ENCODE measurements around the gene IGFLR1.
A peak's percentile ranks its signal among the peaks of the same experiment; 100 is the strongest.
"Not testable (repeated sequence)": the region's sequence is repeated elsewhere in the genome, so short reads cannot be mapped to it uniquely, and the experiment has no call there.

The IGFLR1 gene

DNA sequence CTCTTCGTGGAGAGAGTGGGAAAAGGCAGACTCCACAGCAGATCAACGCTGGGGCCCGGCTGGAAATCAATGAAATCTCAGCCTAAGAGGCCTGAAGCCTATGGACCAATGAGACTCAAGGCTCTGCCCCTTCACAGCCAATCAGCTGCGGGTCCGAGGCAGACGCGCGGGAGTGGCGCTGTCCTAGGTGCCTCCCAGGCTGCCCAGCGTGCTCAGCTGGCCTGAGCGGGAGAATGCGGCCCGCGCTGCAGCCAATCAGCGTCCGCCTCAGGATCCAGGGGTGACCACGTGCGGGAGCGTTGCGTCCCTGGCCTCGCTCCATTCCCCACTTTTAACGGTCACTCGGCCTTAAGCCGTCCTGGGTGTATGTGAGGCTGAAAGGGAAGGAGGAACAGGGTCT lies 38.0 kb downstream of the IGFLR1 start, which contains the start of gene ZBTB32:
Gene ZBTB32 (plus strand): TSS at position 341 of the 400 bp plus-strand sequence. CDS start 10,069 bp downstream, outside the sequence.
- no peak for DNase-seq (ENCODE audit: low spot score)

DNA sequence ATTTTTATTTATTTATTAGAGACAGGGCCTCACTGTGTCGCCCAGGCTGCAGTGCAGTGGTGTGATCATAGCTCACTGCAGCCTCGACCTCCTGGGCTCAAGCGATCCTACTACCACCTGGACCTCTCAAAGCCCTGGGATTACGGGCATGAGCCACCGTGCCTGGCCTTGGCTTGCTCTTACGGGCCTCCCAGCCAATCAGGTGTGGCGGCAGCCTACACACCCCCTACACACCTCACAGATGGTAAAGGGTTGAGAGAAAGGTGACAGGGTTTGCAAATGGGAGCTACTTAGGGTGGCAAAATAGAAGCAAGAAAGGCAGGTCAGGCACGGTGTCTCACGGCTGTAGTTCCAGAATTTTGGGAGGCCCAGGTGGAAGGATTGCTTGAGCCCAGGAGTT lies 38.9 kb downstream of the IGFLR1 start:
- no peak for DNase-seq (ENCODE audit: low spot score)

DNA sequence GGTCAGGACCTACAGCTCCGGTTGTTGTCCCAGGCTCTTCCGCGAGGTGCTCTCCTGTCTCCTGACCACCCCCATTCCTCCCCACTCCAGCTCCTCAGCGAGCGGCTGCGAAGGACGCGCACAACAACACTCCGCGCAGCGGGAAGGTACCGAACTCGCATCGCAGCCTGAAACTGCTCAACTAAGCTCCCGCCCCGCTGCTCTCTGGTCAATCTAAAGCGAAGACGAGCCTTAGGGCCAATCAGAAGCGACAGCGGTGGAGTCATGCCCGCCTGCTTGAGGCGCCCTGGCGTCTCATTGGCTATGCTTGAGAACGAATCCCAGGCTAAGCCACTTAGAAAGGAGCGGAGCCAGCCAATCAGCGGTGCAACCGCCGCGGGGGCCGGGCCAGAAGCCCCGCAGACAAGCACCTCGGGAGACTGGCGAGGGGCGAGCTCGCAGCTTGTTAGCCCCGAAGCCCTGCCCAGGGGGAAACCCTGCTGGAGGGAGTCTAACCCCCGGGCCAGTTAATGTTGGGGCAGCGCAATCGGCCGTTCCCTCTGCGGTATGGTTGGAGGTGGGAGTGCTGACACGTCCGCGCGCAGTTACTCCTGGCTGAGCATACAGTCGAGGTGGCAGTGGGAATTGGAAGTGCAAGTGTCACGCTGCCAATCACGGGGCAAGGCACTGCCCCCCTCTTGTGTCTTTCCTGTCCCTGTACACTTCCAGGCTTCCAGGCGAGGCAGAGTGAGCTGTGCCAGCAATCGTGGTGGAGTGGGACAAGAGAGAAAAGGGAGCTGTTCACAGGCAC lies 39.8 kb downstream of the IGFLR1 start:
- peak; percentile 98 for DNase-seq (ENCODE audit: low spot score)

DNA sequence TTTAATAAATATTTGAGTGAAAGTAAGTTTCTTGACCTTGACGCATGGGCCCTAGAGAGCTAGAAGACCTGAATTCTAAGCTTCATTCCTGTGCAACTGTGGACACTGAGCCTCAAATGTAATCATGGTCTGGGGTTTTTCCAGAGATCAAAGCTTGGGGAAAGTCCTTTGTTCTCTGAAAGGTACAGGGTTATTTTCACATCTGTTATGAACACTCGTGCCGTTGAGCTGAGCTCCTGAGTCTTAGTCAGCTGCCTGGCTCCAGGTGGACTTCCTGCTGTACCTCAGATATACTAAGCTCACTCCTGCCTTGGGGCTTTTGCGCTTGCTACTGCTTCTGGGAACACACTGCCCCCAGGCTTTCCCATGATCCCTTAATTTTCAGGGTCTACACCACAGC lies 45.4 kb downstream of the IGFLR1 start:
- DNase-seq (ENCODE audit: low spot score): no peak

DNA sequence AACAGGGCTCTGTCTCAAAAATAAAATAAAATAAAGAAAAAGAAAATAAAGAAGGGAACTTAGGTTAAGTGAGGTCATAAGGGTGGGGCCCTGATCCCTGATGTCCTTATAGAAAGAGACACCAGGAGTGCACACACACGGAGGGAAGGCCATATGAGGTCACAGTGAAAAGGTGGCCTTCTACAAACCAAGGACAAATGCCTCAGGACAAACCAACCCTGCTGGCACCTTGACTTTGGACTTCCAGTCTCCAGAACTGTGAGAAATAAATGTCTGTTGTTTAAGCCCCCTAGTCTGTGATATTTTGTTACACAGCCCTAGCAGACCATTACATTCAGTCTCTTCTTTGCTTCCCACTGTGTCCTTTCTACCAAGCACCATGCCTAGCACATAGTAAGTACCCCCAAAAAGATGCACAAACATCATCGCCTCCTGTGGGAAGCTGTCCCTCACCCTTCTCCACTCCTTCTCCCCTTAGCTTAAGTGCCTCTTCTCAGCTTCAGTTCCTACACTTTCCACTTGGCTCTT lies 46.3 kb downstream of the IGFLR1 start:
- DNase-seq (ENCODE audit: low spot score): no peak

DNA sequence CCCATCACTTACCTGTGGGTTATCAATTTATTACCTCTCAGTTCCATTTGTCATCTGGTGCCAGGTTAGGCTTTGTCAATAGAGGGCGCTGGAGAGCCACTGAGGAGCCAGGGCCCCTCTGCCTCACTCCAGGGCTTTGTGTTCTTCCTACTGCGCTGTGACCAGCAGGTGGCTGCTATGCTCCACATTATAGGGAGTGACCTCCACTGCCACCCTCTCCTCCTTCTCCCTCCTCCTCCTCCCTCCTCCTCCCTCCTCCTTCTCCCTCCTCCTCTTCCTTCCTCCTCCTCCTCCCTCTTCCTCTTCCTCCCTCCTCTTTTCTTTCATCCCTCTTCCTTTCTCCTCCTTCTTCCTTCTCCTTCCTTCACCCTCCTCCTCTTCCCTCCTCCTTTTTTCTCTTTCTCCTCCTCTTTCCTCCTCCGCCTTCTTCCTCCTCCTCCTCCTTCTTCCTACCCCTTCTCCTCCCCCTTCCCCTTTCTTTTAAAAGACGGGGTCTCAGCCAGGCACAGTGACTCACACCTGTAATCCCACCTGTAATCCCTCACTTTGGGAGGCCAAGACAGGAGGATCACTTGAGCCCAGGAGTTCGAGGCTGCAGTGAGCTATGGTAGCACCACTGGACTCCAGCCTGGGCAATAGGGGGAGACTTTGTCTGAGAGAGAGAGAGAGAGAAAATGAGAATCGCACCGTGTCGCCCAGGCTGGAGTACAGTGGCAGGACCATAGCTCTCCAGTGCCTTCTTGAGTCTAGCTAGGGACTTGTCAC lies 48.2 kb downstream of the IGFLR1 start:
- DNase-seq (ENCODE audit: low spot score): peak; percentile 93

DNA sequence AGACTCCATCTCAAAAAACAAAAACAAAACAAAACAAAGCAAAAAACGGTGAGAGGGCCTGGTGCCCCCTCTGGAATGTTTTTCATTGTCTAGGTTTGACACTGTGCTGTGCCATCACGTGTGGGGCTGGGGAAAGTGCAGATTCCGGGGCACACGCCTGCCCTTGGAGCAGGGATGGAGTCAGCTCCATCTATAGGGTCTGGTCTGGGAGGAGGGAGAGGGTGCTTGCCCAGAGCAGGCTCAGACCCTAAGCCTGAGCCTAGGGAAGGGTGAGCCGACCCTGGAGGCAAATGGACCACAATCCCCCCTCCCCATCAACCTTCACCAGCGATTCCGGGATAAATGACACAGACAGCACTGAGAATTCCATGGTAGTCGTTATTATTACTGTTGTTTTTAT lies 48.8 kb downstream of the IGFLR1 start:
- no peak for DNase-seq (ENCODE audit: low spot score)

DNA sequence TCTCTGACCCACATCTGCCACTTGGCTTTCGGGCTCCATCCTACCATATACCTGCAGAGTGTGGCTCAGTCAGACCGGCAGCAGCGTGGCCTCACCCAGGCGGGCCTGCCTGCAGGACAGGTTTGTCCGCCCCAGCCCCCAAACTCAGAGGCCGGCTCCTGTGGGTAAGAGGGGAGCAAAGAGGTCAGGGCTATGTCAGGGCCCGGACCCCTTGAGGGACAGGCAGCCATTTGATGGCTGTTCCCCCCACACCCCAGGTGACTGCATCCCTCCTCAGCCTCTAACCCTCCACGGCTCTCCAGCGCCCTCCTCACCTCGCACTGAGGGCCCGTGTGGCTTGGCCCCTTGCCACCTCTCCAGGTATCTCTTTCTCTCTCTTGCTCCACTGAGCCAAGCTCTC lies 50.2 kb downstream of the IGFLR1 start:
- DNase-seq (ENCODE audit: low spot score): no peak

DNA sequence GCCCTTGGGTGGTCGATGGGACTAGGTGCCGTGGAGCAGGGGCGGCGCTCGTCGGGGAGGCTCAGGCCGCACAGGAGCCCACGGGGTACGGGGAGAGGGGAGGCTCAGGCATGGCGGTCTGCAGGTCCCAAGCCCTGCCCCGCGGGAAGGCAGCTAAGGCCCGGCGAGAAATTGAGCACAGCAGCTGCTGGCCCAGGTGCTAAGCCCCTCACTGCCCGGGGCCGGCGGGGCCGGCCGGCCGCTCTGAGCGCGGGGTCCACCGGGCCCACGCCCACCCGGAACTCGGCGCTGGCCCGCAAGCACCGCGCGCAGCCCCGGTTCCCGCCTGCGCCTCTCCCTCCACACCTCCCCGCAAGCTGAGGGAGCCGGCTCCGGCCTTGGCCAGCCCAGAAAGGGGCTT lies 51.1 kb downstream of the IGFLR1 start:
- not testable (repeated sequence) for DNase-seq (ENCODE audit: low spot score)

DNA sequence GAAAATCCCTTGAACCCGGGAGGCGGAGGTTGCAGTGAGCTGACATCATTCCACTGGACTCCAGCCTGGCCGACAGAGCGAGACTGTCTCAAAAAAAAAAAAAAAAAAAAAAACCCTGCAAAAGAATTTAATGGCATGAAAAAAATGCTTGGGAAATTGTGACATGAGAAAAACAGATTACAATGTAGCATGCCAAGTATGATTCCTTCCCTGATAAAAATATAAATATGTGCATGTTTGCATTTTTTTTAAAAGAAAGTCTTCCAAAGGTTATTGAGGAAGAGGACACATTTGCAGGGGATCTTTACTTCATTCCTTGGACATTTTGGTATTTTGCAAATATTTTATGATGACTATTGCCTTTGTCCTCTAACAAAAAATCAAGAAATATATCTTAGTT lies 52.4 kb downstream of the IGFLR1 start:
- DNase-seq (ENCODE audit: low spot score): no peak

Data from NAMALWA (cell line).